Endothelial cell of umbilical vein (primary cell): Measurements from ENCODE around the gene SIRT3. TPM values are rescaled to one million over a fixed set of nuclear protein-coding genes. Genes with fewer than 3 reads are reported as not detected.

Experiments
- BruUV-seq: library from RNA; stranded (reverse); fragments of 400-500 nt; replicated peaks from 2 replicates; lab custom pipeline; 2021; lab: Mats Ljungman, UMichigan
- CTCF ChIA-PET: fragments of 300-600, 350-600 bp; sonication (Branson Sonifier 250); formaldehyde crosslinking; loops from one replicate; lab custom pipeline; 2021; ENCODE audit warnings: antibody characterized with exemption, inconsistent platforms; lab: Charles Lee
- POLR2A ChIA-PET: fragments of 300-600, 350-600 bp; sonication (Branson Sonifier 250); formaldehyde crosslinking; loops from one replicate; lab custom pipeline; 2021; ENCODE audit warnings: antibody characterized with exemption, inconsistent platforms; lab: Charles Lee
- DNase-seq: peaks from one replicate; pipeline ENCODE4 v3.0.0-alpha.2; 2011; ENCODE audit warnings: low read depth, low spot score
- FAIRE-seq: peaks from 2 replicates; lab custom pipeline; 2011; peaks lifted over from hg19 to GRCh38; lab: Jason Lieb, UNC
- H2AFZ ChIP-seq: 2 replicates; pipeline ENCODE4 v1.6.0; 2012; ENCODE audit warnings: low read depth, low read length, control low read depth, inconsistent platforms
- H3K27ac ChIP-seq: 2 replicates; pipeline ENCODE4 v1.5.1; 2011; ENCODE audit warnings: low read depth, mild to moderate bottlenecking, control low read depth, low read length, moderate library complexity; ENCODE audit not compliant: insufficient read depth
- H3K27me3 ChIP-seq, 2 experiments: 2 replicates each; pipeline versions ENCODE4 v1.6.0 to v1.6.1; 2011; ENCODE audit warnings: low read length in 2 of 2, mixed read lengths in 1 of 2; ENCODE audit not compliant: control insufficient read depth in 2 of 2, insufficient read depth in 2 of 2
- H3K36me3 ChIP-seq, 2 experiments: 2 replicates in 1 of 2; 3 replicates in 1 of 2; pipeline ENCODE4 v1.5.1; 2011; ENCODE audit warnings: low read length in 2 of 2, mild to moderate bottlenecking in 1 of 2, moderate library complexity in 1 of 2; ENCODE audit not compliant: control insufficient read depth in 2 of 2, insufficient read depth in 2 of 2; ENCODE audit errors: extremely low read depth in 1 of 2
- H3K4me1 ChIP-seq: 3 replicates; pipeline ENCODE4 v1.5.1; 2011; ENCODE audit warnings: mild to moderate bottlenecking, low read length; ENCODE audit not compliant: control insufficient read depth, insufficient read depth; ENCODE audit errors: extremely low read depth
- H3K4me2 ChIP-seq: 2 replicates; pipeline ENCODE4 v1.6.1; 2011; ENCODE audit warnings: low read length, control low read depth, mixed read lengths; ENCODE audit not compliant: insufficient read depth
- H3K4me3 ChIP-seq, 3 experiments: fragments of 200-600 bp in 1 of 3; sonication (generic), shearing (Covaris generic) in 1 of 3; replicated peaks in 1 of 3; 2 replicates each; pipeline ENCODE4 v1.5.1; 2011 to 2016; ENCODE audit warnings: control low read depth in 3 of 3, low read length in 3 of 3, mild to moderate bottlenecking in 2 of 3, inconsistent platforms in 1 of 3, low read depth in 1 of 3, moderate library complexity in 1 of 3; ENCODE audit not compliant: insufficient read depth in 1 of 3
- H3K79me2 ChIP-seq: 2 replicates; pipeline ENCODE4 v1.6.0; 2012; ENCODE audit warnings: low read length, inconsistent platforms; ENCODE audit not compliant: control insufficient read depth, insufficient read depth
- H3K9ac ChIP-seq: replicated peaks from 2 replicates; pipeline ENCODE3; 2011; ENCODE audit warnings: low read length, control low read depth; ENCODE audit not compliant: insufficient read depth; ENCODE audit errors: extremely low read depth
- H3K9me1 ChIP-seq: replicated peaks from 3 replicates; pipeline ENCODE4 v1.6.0; 2011; ENCODE audit warnings: mild to moderate bottlenecking, low read length; ENCODE audit not compliant: control insufficient read depth, insufficient read depth; ENCODE audit errors: extremely low read depth
- H3K9me3 ChIP-seq: replicated peaks from 2 replicates; pipeline ENCODE4 v1.5.1; 2012; ENCODE audit warnings: low read length, inconsistent platforms; ENCODE audit not compliant: control insufficient read depth, insufficient read depth
- H4K20me1 ChIP-seq: replicated peaks from 2 replicates; pipeline ENCODE3; 2011; ENCODE audit warnings: mild to moderate bottlenecking, low read length; ENCODE audit not compliant: control insufficient read depth, insufficient read depth; ENCODE audit errors: extremely low read depth
- CTCF ChIP-seq, 2 donors: IDR thresholded peaks; 1 replicate in 1 of 2; 2 replicates in 1 of 2; pipeline ENCODE4 v1.5.1; 2011; ENCODE audit warnings: low read length in 2 of 2, mild to moderate bottlenecking in 2 of 2, moderate library complexity in 2 of 2, control low read depth in 1 of 2, inconsistent platforms in 1 of 2, low read depth in 1 of 2; ENCODE audit not compliant: insufficient read depth in 1 of 2; ENCODE audit errors: extremely low read depth in 1 of 2
- EZH2 ChIP-seq: IDR thresholded peaks from 2 replicates; pipeline ENCODE4 v1.6.1; 2012; ENCODE audit warnings: borderline replicate concordance, low read depth, mild to moderate bottlenecking, moderate library complexity, low read length, inconsistent platforms; ENCODE audit not compliant: severe bottlenecking
- FOS ChIP-seq: IDR thresholded peaks from 2 replicates; pipeline ENCODE4 v1.6.1; 2011; ENCODE audit warnings: mild to moderate bottlenecking, low read length, moderate library complexity, borderline replicate concordance; ENCODE audit not compliant: insufficient read depth
- GATA2 ChIP-seq: IDR thresholded peaks from 2 replicates; pipeline ENCODE4 v1.7.0; 2011; ENCODE audit warnings: low read depth, mild to moderate bottlenecking, moderate library complexity, mixed read lengths, low read length; ENCODE audit not compliant: insufficient read length, insufficient read depth
- MAX ChIP-seq: IDR thresholded peaks from 2 replicates; pipeline ENCODE4 v1.6.1; 2011; ENCODE audit not compliant: insufficient read depth, insufficient read length
- dilution Hi-C: fragments of 300-500 bp; cut with MboI; formaldehyde crosslinking; loops from one replicate; pipeline ENCODE4 v1.15.0; 2019; ENCODE audit warnings: low sequenced_read_pairs; ENCODE audit not compliant: extremely low pct_ligation_motif_present
- intact Hi-C: fragments of 100-400 bp; cut with micrococcal nuclease; formaldehyde crosslinking; loops from one replicate; pipeline ENCODE4 v1.10.0; 2022
- polyA plus RNA-seq, 4 experiments: library from polyadenylated mRNA; depleted of rRNA in 3 of 4; stranded (reverse) in 3 of 4; unstranded in 1 of 4; fragments of >200 nt; gene quantifications; 2 replicates each; pipeline versions ENCODE4 v1.2.1 to v1.2.3, GENCODE V29; 2011 to 2012; ENCODE audit warnings: missing spikeins in 1 of 4
- total RNA-seq: library from RNA; stranded (reverse); gene quantifications from 2 replicates; pipeline ENCODE4 v1.2.3, GENCODE V29; 2021

Gene SIRT3
- total and polyA plus RNA-seq, 2 donors (not counting 3 experiments of a cell fraction or from before 2014, with no cell fraction given): 12.0 to 18.3 TPM

- POLR2A ChIA-PET: interaction anchor here (1.0 kb wide), 1 partner anchor 73 kb away, joined by 3 read pairs; the partner anchor contains the start of genes BET1L and RIC8A
- Histone ChIP-seq H3K79me2 (no peaks in the 10 kb centered on the region), H3K9ac (no peak overlapping the region), H3K9me3 (no peaks in the 10 kb centered on the region), H4K20me1 (no peaks in the 10 kb centered on the region), H3K9me1 (no peaks in the 10 kb centered on the region), H3K27ac (no peak overlapping the region), H3K4me3 (no peak overlapping the region), H2AFZ (no peak overlapping the region), H3K36me3 (no peaks in the 10 kb centered on the region), H3K4me1 (no peaks in the 10 kb centered on the region), H3K27me3 (peaks cover 44 to 61% of the 10 kb centered on the region in 2 experiments), H3K4me2 (no peak overlapping the region)
- no TSS peak for BruUV-seq
- intact Hi-C loops (no loop called here), dilution Hi-C loops (no loop called here)
- TF ChIP-seq GATA2 (no peak), FOS (no peak), MAX (no peak)
- FAIRE-seq: no peak
- DNase-seq: no peak
- CTCF ChIA-PET: interaction anchor here (1.2 to 1.4 kb wide), 2 partner anchors 29 to 51 kb away, joined by 3 to 4 read pairs; no protein-coding TSS in a partner anchor
These were observed 44.0 kb upstream of the SIRT3 start for GRCh38 chr11:279966-280705.

GRCh38 chr11:279040-279965 lies 43.2 kb upstream of the SIRT3 start:
- no peak for DNase-seq
- Histone ChIP-seq H3K4me1 (no peaks in the 10 kb centered on the region), H3K9me3 (no peaks in the 10 kb centered on the region), H4K20me1 (no peaks in the 10 kb centered on the region), H3K9me1 (no peaks in the 10 kb centered on the region), H3K79me2 (no peaks in the 10 kb centered on the region), H3K4me3 (no peak overlapping the region), H3K36me3 (no peaks in the 10 kb centered on the region), H3K27ac (no peak overlapping the region), H3K4me2 (no peak overlapping the region), H3K9ac (no peak overlapping the region), H3K27me3 (peaks cover 48 to 64% of the 10 kb centered on the region in 2 experiments), H2AFZ (no peak overlapping the region)
- no TSS peak for BruUV-seq
- FAIRE-seq: no peak
- TF ChIP-seq FOS: no peak
- TF ChIP-seq CTCF (IDR thresholded peaks at IDR 0.05; ENCODE audit: extremely low read depth in 1 of 2, insufficient read depth in 1 of 2, low read depth in 1 of 2, low read length in 2 of 2): no peak
- TF ChIP-seq EZH2: peak; percentile 54
- intact Hi-C loops (no loop called here), dilution Hi-C loops (no loop called here)
- ChIA-PET CTCF (interaction anchor here (1.4 to 1.5 kb wide), 2 partner anchors 29 kb away, joined by 4 to 5 read pairs; no protein-coding TSS in a partner anchor), POLR2A (no interaction called here)
